ENCODE data around the gene ZIC1.

Gene ZIC1

DNA sequence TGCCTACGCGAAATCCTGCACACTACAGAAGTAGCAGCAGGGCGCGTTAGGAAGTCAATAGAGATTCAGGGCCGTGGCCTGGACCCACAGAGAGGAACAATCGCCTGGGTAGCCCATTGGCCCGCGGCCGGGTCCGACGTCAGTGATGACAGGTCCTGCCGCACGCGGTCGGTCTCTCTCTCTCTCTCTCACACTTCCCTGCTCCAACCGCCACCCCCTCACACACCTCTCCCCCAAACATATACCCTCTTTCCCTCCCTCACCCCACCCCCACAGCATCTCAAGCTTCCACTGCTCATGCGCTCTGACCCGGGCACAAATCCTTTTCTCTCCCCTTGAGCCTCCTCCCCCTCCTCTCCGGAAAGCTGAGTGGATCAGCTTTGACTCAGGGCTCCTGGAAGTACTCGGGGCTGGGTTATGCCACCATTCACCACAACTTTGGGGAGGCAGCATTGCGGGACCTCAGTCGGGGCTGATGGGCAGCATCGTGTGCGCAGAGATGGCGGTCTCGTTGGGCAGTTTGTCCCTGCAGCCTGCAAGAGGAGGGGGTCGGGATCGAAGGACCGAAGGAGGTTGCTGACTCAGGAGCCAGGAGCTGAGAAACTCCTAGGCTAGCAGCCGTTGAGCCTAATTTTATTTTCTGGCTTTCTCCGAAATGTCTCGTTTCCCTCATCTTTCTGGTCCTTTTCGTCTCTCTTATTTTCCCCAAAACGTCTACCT lies 11.8 kb upstream of the ZIC1 start:
- TF ChIP-seq, protein P1, sequence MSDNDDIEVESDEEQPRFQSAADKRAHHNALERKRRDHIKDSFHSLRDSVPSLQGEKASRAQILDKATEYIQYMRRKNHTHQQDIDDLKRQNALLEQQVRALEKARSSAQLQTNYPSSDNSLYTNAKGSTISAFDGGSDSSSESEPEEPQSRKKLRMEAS (IDR thresholded peaks at IDR 0.05), result no peak
- TF ChIP-seq CREB1 (IDR thresholded peaks at IDR 0.05; ENCODE audit: low read depth) (no peak), ZBTB7A (IDR thresholded peaks at IDR 0.05; ENCODE audit: low read depth) (no peak), TAF1 (IDR thresholded peaks at IDR 0.05; ENCODE audit: low read depth) (no peak), REST (IDR thresholded peaks at IDR 0.05; ENCODE audit: low read depth) (no peak), NFIC (IDR thresholded peaks at IDR 0.05) (no peak), FOXM1 (IDR thresholded peaks at IDR 0.05; ENCODE audit: borderline replicate concordance, low read depth) (no peak)
- TF ChIP-seq, protein P2, sequence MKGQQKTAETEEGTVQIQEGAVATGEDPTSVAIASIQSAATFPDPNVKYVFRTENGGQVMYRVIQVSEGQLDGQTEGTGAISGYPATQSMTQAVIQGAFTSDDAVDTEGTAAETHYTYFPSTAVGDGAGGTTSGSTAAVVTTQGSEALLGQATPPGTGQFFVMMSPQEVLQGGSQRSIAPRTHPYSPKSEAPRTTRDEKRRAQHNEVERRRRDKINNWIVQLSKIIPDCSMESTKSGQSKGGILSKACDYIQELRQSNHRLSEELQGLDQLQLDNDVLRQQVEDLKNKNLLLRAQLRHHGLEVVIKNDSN (IDR thresholded peaks at IDR 0.05), result no peak

DNA sequence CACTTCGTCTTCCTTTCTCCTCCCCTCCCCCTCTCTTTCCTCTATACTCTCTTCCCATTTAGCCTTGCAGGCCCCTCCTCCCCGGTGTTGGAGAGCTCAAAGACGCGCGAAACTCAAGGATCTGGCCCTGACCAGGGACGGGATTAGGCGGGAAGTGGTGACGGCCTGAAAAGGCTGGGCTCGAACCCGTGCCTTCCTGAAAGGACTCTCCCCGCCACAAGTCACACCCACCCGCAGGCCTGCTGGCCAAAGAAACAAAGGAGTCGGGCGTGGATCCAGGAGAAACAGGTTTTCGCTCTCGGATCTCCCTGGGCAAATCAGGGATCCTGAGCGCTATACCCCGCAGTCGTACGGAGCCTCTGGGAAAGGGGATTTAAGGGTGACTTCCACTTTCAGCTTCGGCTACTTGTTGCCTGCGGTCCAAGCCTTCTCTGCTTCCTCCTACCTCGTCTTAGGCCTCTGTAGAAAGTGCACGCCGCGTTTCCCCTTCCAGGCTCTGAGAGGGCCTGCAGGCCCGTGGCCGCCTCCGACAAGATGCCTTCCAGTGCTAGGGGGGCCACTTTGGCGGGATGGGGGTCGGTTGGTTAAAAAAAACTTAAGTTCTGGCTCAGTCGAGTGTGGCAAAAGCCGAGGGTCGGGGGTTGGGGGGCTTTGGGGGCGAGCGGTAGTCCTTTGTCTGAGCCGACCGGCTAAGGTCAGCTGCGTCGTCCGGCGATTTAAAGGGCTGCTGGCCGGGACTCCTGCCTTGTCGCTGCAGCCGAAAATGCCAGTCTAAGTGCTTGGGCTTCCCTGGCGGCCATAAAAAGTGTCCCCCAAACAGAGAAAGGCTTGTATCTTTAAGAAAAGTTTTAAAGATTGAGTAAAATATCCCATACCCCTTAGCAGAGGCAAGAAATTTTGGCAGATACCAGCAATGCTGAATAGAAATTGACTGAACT lies 11.0 kb upstream of the ZIC1 start:
- TF ChIP-seq RAD21 (IDR thresholded peaks at IDR 0.05; ENCODE audit: low read depth), result no peak

GRCh38 chr3:147398813-147399534 lies 10.2 kb upstream of the ZIC1 start:
- TF ChIP-seq NFIC (IDR thresholded peaks at IDR 0.05) (no peak), TAF1 (IDR thresholded peaks at IDR 0.05; ENCODE audit: low read depth) (no peak), EGR1 (IDR thresholded peaks at IDR 0.05) (no peak), ZBTB7A (IDR thresholded peaks at IDR 0.05; ENCODE audit: low read depth) (no peak), EP300 (IDR thresholded peaks at IDR 0.05; ENCODE audit: borderline replicate concordance) (no peak), CREB1 (IDR thresholded peaks at IDR 0.05; ENCODE audit: low read depth) (no peak), REST (IDR thresholded peaks at IDR 0.05; ENCODE audit: low read depth) (no peak), RAD21 (IDR thresholded peaks at IDR 0.05; ENCODE audit: low read depth) (no peak), FOXM1 (IDR thresholded peaks at IDR 0.05; ENCODE audit: borderline replicate concordance, low read depth) (no peak), YY1 (IDR thresholded peaks at IDR 0.05; ENCODE audit: low read depth) (no peak), TEAD4 (IDR thresholded peaks at IDR 0.05) (no peak), TCF12 (IDR thresholded peaks at IDR 0.05; ENCODE audit: low read depth) (no peak), CEBPB (IDR thresholded peaks at IDR 0.05) (no peak)
- TF ChIP-seq, protein P1 (IDR thresholded peaks at IDR 0.05), result no peak
- TF ChIP-seq, protein P2 (IDR thresholded peaks at IDR 0.05), result no peak

DNA sequence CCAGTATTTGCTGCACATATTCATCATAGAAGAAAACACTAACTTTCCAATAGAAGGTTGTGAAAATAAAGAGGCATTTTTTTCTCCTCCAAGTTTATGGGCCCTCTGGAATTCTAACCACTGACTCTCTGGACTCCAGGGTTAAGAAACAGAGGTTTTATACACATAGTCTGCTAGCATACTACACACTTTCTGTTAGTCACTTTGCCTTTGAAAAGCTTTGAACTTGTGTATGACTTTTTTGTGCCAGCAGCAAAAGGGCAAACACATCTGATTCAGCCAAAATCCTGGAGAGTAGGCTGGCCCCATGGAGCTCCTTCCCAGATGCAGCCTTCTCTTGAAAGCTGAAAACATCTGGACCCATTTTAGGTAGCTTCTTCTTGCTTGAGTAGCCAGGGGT lies 9.1 kb upstream of the ZIC1 start:
- TF ChIP-seq TEAD4 (IDR thresholded peaks at IDR 0.05), result no peak

DNA sequence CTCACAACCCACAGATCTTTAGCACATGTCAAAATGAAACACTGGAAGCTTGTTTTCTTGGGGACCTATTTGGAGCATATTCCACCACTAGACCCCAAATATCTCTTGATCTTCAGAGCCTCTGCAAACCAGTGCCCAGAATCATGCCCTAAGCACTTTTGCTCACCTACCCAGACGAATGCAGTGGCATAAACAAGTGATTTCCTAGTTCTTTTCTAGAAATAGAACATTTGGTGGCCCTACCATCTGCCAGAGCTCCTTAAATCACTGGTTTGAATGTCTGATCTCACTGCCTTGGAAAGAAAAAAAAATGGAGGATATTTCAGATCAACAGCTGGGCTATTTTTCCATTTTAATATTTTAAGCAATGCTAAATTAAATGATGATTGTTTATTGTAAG lies 8.2 kb upstream of the ZIC1 start:
- TF ChIP-seq RAD21 (IDR thresholded peaks at IDR 0.05; ENCODE audit: low read depth) (no peak), CREB1 (IDR thresholded peaks at IDR 0.05; ENCODE audit: low read depth) (no peak), TAF1 (IDR thresholded peaks at IDR 0.05; ENCODE audit: low read depth) (no peak), FOXM1 (IDR thresholded peaks at IDR 0.05; ENCODE audit: borderline replicate concordance, low read depth) (no peak), EP300 (IDR thresholded peaks at IDR 0.05; ENCODE audit: borderline replicate concordance) (no peak), TEAD4 (IDR thresholded peaks at IDR 0.05) (no peak), ZBTB7A (IDR thresholded peaks at IDR 0.05; ENCODE audit: low read depth) (no peak), CEBPB (IDR thresholded peaks at IDR 0.05) (no peak)
- TF ChIP-seq, protein P2 (IDR thresholded peaks at IDR 0.05), result no peak
- TF ChIP-seq, protein P1 (IDR thresholded peaks at IDR 0.05), result no peak

All from Ishikawa (cell line).